ENCODE measurements around the gene IQCF2. TPM values are rescaled to one million over a fixed set of nuclear protein-coding genes. Genes with fewer than 3 reads are reported as not detected.

The IQCF2 gene
- total RNA-seq (2022; extraction: Qiagen RNA extraction), result not detected in 5 replicates

DNA sequence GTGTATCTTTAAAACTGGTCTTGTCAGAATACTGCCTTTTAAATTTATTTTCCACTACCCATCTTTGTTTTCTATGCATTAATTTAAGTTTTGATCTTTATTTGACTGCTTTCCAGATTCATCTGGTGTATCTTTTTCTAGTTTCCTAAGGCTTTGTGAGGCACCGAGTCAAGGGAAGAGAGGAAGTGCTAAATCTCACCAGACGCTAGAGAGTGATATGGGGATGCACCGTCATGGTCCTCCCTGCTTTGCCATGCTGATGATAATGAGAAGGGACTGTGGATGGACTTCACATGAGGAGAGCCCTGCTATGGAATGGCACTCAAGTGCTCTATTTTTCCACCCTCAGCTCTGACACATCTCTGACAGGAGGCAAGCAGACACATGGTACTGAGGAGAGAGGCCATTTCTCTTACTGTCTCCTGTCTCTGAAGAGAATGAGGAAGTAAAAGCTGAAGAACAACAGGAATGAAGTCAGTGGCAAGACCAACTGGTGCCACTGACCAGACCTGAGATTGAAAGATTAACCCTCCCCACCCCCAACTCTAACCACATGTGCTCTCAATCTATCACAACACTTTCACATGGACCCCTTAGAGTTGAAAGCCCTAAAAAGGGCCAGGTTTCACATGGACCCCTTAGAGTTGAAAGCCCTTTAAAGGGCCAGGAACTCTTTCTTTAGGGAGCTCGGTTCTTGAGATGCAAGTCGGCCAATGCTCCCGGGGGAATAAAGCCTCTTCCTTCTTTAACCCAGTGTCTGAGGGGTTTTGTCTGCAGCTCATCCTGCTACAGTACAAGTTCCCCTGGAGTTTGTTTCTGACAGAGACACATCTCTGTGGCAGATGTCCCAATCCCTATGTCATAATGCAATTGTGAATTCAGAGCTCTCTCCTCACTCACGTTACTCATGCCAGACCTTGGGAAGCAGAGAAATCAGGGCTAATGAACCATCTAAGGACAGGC lies at the start of gene IQCF2:
Gene IQCF2, plus strand, starts transcription at position 913 of the 963 bp plus-strand sequence. CDS start 52 bp downstream, outside the sequence.

DNA sequence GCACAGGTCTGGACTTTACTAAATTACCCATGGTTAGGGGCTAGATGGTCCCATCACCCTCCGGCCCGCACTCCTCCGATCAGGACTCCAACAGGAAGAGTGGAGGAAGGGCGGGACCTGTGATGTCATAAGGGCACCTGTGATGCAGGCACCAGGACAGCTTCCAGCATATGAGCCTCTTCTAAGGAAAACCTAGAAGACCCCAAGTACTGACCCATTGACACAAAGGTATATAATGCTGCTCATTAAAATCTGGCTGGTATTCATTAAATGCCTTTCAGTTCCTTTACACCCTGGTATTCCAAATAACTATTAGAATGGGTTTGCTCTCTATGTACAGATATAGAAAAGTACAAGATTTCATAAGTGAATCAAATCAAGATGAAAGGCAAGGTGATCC lies 14.1 kb downstream of the IQCF2 start, which contains the start of gene IQCF5:
Gene IQCF5, minus strand, starts transcription at position 101 of the 400 bp plus-strand sequence. Its CDS starts 70 bp downstream, at position 31.

Other genes with a start within 250 kb of the IQCF2 start
- 59.8 to 76.0 TPM (median 68.2 TPM) in 5 replicates for gene TEX264, start 190.4 kb upstream of the IQCF2 start, total RNA-seq (2022; extraction: Qiagen RNA extraction)
- gene GRM2, start 154.5 kb upstream of the IQCF2 start, total RNA-seq (2022; extraction: Qiagen RNA extraction), result 0.05 to 0.13 TPM in 2 of 5 replicates, not detected in the others
- not detected in 5 replicates for gene IQCF6, start 82.4 kb upstream of the IQCF2 start, total RNA-seq (2022; extraction: Qiagen RNA extraction)
- gene IQCF5, start 14.0 kb downstream of the IQCF2 start, total RNA-seq (2022; extraction: Qiagen RNA extraction), result not detected in 5 replicates
- not detected in 5 replicates for gene IQCF1, start 41.7 kb downstream of the IQCF2 start, total RNA-seq (2022; extraction: Qiagen RNA extraction)
- 36.8 to 50.5 TPM (median 45.0 TPM) in 5 replicates for gene RRP9, start 80.3 kb downstream of the IQCF2 start, total RNA-seq (2022; extraction: Qiagen RNA extraction)
- 8.0 to 10.6 TPM (median 8.5 TPM) in 5 replicates for gene PARP3, start 80.7 kb downstream of the IQCF2 start, total RNA-seq (2022; extraction: Qiagen RNA extraction)
- not detected in 5 replicates for gene GPR62, start 93.8 kb downstream of the IQCF2 start, total RNA-seq (2022; extraction: Qiagen RNA extraction)
- 11.3 to 15.3 TPM (median 13.9 TPM) in 5 replicates for gene PCBP4, start 105.8 kb downstream of the IQCF2 start, total RNA-seq (2022; extraction: Qiagen RNA extraction)
- gene ABHD14B, start 112.4 kb downstream of the IQCF2 start, total RNA-seq (2022; extraction: Qiagen RNA extraction), result 26.9 to 34.3 TPM (median 33.1 TPM) in 5 replicates
- gene ABHD14A, start 113.4 kb downstream of the IQCF2 start, total RNA-seq (2022; extraction: Qiagen RNA extraction), result 11.7 to 16.1 TPM (median 14.4 TPM) in 5 replicates
- gene ACY1, start 121.9 kb downstream of the IQCF2 start, total RNA-seq (2022; extraction: Qiagen RNA extraction), result 24.6 to 30.1 TPM (median 25.9 TPM) in 5 replicates
- 1,285 to 1,543 TPM (median 1,331 TPM) in 5 replicates for gene RPL29, start 134.3 kb downstream of the IQCF2 start, total RNA-seq (2022; extraction: Qiagen RNA extraction)
- 19.2 to 22.2 TPM (median 21.6 TPM) in 5 replicates for gene DUSP7, start 195.0 kb downstream of the IQCF2 start, total RNA-seq (2022; extraction: Qiagen RNA extraction)

Measured in A549 treated with Mapracorat at 1 μM for 4 hours (cell line).